Measurements from ENCODE around the gene ATP11A.

The ATP11A gene

DNA sequence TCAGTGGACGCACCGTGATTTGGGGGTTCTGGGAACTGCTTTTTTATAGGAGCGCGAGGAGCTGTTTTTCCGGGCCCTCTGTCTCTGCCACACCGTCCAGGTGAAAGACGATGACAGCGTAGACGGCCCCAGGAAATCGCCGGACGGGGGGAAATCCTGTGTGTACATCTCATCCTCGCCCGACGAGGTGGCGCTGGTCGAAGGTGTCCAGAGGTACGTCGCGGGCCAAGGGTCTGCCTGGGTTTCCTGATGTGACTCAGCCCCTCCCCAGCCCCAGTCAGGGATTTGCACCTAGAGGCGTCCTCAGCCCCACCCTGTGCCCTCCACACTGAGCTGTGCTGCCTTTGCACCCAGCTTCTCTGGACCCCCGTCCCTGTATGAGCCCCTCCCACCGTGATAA is 143.0 kb downstream of the ATP11A start:
- no peak overlapping the region for H3K4me2 ChIP-seq (ENCODE audit: low read length)
- H4K20me1 ChIP-seq (ENCODE audit: insufficient read depth, low read length), result no peaks in the 10 kb centered on the region

DNA sequence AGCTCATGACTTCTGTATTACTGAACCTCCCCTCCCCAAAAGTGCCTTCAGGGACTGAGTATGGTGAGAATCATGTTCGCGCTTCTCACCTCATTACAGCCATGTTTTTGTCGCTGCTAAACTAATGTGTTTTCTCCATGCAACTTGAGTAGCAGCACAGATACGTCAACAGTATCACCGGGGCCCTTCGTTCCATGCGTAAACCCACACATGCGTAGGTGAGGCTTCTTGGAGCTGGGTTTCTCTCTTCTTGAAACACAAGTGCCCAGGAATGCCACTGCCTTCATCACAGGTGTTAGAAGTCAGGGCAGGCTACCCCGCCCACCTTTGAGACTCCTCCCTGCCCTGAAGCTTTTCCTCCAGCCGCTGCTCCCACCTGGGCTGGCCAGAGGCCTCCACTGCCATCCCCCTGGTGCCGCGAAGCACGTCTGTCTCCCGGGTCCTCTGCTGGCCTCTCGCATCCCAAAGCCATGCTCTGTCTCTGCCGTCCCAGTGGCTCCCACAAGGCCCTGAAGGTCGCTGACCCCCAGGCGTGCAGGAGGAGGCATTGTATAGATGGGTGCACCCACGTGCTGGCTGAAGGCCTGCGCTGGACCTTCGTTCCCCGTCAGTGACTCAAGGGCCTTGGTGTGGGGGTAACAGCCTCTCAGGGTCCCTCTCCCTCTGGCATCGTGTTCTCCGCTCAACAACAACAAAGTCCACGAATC is 143.9 kb downstream of the ATP11A start:
- H3K36me3 ChIP-seq (replicated peaks; ENCODE audit: low read depth, low read length), result peaks cover 74% of the 10 kb centered on the region

More for the DNA sequence above, 143.0 kb downstream of the ATP11A start:
- Histone ChIP-seq H3K9ac (ENCODE audit: low read length) (no peak overlapping the region), H3K79me2 (ENCODE audit: low read length) (no peaks in the 10 kb centered on the region), H3K9me3 (ENCODE audit: insufficient read depth, low read length) (no peaks in the 10 kb centered on the region), H3K36me3 (replicated peaks; ENCODE audit: low read depth, low read length) (peaks cover 73% of the 10 kb centered on the region), H2AFZ (ENCODE audit: low read depth, low read length) (no peak overlapping the region), H3K4me3 (ENCODE audit: low read length) (no peak overlapping the region), H3K27me3 (ENCODE audit: low read depth, low read length) (no peaks in the 10 kb centered on the region), H3K4me1 (ENCODE audit: low read length) (peaks cover 19% of the 10 kb centered on the region), H3K27ac (ENCODE audit: low read length) (no peak overlapping the region)
- TF ChIP-seq EZH2phosphoT487 (IDR thresholded peaks at IDR 0.05; ENCODE audit: low read depth), result no peak
- TF ChIP-seq, protein P1, sequence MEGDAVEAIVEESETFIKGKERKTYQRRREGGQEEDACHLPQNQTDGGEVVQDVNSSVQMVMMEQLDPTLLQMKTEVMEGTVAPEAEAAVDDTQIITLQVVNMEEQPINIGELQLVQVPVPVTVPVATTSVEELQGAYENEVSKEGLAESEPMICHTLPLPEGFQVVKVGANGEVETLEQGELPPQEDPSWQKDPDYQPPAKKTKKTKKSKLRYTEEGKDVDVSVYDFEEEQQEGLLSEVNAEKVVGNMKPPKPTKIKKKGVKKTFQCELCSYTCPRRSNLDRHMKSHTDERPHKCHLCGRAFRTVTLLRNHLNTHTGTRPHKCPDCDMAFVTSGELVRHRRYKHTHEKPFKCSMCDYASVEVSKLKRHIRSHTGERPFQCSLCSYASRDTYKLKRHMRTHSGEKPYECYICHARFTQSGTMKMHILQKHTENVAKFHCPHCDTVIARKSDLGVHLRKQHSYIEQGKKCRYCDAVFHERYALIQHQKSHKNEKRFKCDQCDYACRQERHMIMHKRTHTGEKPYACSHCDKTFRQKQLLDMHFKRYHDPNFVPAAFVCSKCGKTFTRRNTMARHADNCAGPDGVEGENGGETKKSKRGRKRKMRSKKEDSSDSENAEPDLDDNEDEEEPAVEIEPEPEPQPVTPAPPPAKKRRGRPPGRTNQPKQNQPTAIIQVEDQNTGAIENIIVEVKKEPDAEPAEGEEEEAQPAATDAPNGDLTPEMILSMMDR (IDR thresholded peaks at IDR 0.05; ENCODE audit: low read depth, low read length), result no peak

DNA sequence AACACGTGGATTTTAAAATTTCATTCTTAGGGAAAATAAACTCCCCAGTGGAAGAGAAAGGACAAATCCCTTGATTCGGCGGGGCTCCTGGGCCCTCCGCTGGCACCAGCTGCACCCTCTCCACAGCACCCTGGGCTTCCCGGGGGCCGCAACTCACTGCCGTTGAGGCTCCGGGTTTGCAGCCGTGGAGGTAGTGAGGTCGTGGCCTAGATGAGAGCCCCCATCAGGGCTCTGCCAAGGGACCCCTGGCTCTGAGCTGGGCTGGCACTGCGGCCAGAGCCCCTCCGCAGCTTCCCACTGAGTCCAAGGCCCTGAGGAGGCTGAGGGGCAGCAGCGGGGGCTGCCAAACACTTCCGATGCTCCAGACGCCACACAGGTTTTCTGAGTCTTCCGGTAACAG is 145.5 kb downstream of the ATP11A start:
- TF ChIP-seq, protein P1 (IDR thresholded peaks at IDR 0.05; ENCODE audit: low read depth, low read length), result no peak
- TF ChIP-seq EZH2phosphoT487 (IDR thresholded peaks at IDR 0.05; ENCODE audit: low read depth), result no peak
- no peak overlapping the region for H2AFZ ChIP-seq (ENCODE audit: low read depth, low read length)
- peaks cover 75% of the 10 kb centered on the region for H3K36me3 ChIP-seq (replicated peaks; ENCODE audit: low read depth, low read length)
- H3K9ac ChIP-seq (ENCODE audit: low read length), result no peak overlapping the region
- H3K4me2 ChIP-seq (ENCODE audit: low read length), result no peak overlapping the region
- H3K9me3 ChIP-seq (ENCODE audit: insufficient read depth, low read length), result no peaks in the 10 kb centered on the region
- 0 out of 2 replicates have a peak, but pooled peaks cover 3% of the 10 kb centered on the region for H4K20me1 ChIP-seq (ENCODE audit: insufficient read depth, low read length)
- H3K4me3 ChIP-seq (ENCODE audit: low read length), result no peak overlapping the region
- H3K27me3 ChIP-seq (ENCODE audit: low read depth, low read length), result no peaks in the 10 kb centered on the region
- H3K27ac ChIP-seq (ENCODE audit: low read length), result no peak overlapping the region
- H3K79me2 ChIP-seq (ENCODE audit: low read length), result no peaks in the 10 kb centered on the region
- no peaks in the 10 kb centered on the region for H3K4me1 ChIP-seq (ENCODE audit: low read length)

More for the DNA sequence above, 143.9 kb downstream of the ATP11A start:
- Histone ChIP-seq H3K4me3 (ENCODE audit: low read length) (no peak overlapping the region), H3K4me1 (ENCODE audit: low read length) (peaks cover 11% of the 10 kb centered on the region), H4K20me1 (ENCODE audit: insufficient read depth, low read length) (no peaks in the 10 kb centered on the region), H3K27ac (ENCODE audit: low read length) (no peak overlapping the region), H3K9me3 (ENCODE audit: insufficient read depth, low read length) (no peaks in the 10 kb centered on the region), H3K4me2 (ENCODE audit: low read length) (no peak overlapping the region), H3K79me2 (ENCODE audit: low read length) (no peaks in the 10 kb centered on the region), H2AFZ (ENCODE audit: low read depth, low read length) (no peak overlapping the region), H3K9ac (ENCODE audit: low read length) (no peak overlapping the region), H3K27me3 (ENCODE audit: low read depth, low read length) (no peaks in the 10 kb centered on the region)
- TF ChIP-seq, protein P1 (IDR thresholded peaks at IDR 0.05; ENCODE audit: low read depth, low read length), result no peak
- no peak for TF ChIP-seq EZH2phosphoT487 (IDR thresholded peaks at IDR 0.05; ENCODE audit: low read depth)

DNA sequence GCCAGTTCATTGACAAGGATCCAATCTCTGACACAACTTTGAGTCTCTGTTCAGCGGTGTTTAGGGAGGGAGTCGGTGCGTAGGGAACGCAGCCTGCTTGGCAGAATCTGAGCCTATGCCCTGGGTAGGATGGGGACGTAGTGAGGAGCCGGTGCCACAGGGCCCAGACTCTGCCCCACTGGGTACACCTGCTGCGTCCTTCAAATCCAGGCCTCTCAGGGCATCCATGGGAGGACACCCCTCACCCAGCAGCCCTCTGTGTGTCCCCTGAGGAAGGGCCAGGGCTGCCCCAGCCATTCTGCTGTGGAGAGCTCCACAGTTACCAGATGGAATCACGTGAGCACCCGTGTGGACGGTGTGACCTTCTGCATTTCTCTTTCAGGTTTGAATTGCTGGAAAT is 146.0 kb downstream of the ATP11A start:
- no peak overlapping the region for H3K4me2 ChIP-seq (ENCODE audit: low read length)
- no peaks in the 10 kb centered on the region for H3K4me1 ChIP-seq (ENCODE audit: low read length)
- H3K36me3 ChIP-seq (replicated peaks; ENCODE audit: low read depth, low read length), result peaks cover 72% of the 10 kb centered on the region
- no peak overlapping the region for H2AFZ ChIP-seq (ENCODE audit: low read depth, low read length)
- H3K79me2 ChIP-seq (ENCODE audit: low read length), result no peaks in the 10 kb centered on the region
- TF ChIP-seq, protein P1 (IDR thresholded peaks at IDR 0.05; ENCODE audit: low read depth, low read length), result no peak
- no peak for TF ChIP-seq EZH2phosphoT487 (IDR thresholded peaks at IDR 0.05; ENCODE audit: low read depth)
- no peaks in the 10 kb centered on the region for H3K9me3 ChIP-seq (ENCODE audit: insufficient read depth, low read length)
- H3K9ac ChIP-seq (ENCODE audit: low read length), result no peak overlapping the region
- H3K4me3 ChIP-seq (ENCODE audit: low read length), result no peak overlapping the region
- no peaks in the 10 kb centered on the region for H3K27me3 ChIP-seq (ENCODE audit: low read depth, low read length)
- 0 out of 2 replicates have a peak, but pooled peaks cover 3% of the 10 kb centered on the region for H4K20me1 ChIP-seq (ENCODE audit: insufficient read depth, low read length)
- no peak overlapping the region for H3K27ac ChIP-seq (ENCODE audit: low read length)
